C4-2B (cell line): ENCODE results near the gene ZNRD2.

Experiments
- ZFX ChIP-seq: fragments of 450-650 bp; IDR thresholded peaks from 2 replicates; pipeline ENCODE4 v1.6.1; 2017
- TF ChIP-seq, protein P1 (sequence below): fragments of 450-650 bp; conservative IDR thresholded peaks from 2 replicates; pipeline ENCODE4 v1.5.1; 2017; ENCODE audit warnings: mild to moderate bottlenecking

DNA sequence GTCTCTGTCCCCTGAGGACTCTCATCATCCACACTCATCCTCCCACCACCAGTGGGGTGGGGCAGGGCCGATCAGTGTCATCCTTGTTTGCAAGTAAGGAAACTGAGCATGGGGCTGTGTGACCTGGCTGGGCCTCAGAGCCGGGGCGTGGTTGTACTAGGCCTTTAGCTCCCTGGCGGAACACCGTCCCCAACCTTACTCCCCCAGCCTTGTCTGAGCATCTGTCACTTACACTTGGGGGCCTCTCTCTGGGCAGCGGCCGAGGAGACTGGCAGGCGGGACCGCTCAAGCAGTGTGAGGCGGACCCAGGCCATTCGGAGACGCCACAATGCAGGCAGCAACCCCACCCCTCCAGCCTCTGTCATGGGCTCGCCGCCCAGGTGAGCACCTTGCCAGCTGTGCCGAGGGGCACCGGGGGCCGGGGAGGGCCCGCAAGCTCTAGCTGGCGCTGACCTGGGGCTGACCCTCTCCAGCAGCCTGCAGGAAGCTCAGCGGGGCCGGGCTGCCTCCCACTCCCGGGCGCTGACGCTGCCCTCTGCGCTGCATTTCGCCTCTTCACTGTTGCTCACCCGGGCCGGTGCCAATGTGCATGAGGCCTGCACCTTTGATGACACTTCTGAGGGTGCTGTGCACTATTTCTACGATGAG is 49.1 kb downstream of the ZNRD2 start:
- TF ChIP-seq, protein P1, sequence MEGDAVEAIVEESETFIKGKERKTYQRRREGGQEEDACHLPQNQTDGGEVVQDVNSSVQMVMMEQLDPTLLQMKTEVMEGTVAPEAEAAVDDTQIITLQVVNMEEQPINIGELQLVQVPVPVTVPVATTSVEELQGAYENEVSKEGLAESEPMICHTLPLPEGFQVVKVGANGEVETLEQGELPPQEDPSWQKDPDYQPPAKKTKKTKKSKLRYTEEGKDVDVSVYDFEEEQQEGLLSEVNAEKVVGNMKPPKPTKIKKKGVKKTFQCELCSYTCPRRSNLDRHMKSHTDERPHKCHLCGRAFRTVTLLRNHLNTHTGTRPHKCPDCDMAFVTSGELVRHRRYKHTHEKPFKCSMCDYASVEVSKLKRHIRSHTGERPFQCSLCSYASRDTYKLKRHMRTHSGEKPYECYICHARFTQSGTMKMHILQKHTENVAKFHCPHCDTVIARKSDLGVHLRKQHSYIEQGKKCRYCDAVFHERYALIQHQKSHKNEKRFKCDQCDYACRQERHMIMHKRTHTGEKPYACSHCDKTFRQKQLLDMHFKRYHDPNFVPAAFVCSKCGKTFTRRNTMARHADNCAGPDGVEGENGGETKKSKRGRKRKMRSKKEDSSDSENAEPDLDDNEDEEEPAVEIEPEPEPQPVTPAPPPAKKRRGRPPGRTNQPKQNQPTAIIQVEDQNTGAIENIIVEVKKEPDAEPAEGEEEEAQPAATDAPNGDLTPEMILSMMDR = no peak
- TF ChIP-seq ZFX = no peak
